Ramos (cell line): Measurements from ENCODE around the gene G2E3.

Source experiments
- in situ Hi-C: fragments of 300-500 bp; cut with MboI; formaldehyde crosslinking; loops from one replicate; pipeline ENCODE4 v1.14.3; 2022; ENCODE audit warnings: low sequenced_read_pairs; ENCODE audit not compliant: unreplicated experiment

G2E3 gene

DNA sequence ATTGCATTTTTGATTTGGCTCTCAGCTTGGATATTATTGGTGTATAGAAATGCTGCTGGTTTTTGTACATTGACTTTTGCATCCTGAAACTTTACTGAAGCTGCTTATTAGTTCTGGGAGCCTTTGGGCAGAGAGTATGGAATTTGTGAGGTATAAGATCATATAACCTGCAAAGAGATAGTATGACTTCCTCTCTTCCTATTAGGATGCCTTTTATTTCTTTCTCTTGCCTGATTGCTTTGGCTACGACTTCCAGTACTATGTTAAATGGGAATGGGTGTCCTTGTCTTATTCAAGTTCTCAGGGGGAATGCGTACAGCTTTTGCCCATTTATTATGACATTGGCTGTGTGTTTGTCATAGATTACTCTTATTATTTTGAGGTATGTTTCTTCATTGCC, 86.6 kb downstream of the G2E3 start:
- in situ Hi-C loops, result no loop called here

DNA sequence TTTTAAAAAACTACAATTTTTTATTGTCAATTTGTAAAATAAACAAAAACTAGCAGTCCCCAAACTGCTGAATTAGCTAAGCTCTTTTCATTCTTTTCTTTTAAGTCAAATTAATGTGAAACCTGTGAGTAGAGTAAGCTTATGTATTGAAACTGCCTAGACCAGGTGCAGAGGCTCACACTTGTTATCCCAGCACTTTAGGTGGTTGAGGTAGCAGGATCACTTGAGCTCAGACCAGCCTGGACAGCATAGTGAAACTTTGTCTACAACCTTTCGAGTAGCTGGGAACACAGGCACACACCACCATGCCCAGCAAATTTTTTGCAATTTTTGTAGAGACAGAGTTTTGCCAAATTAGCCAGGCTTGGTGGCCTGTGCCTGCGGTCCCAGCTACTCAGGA, 89.5 kb downstream of the G2E3 start:
- in situ Hi-C loops, result no loop called here

DNA sequence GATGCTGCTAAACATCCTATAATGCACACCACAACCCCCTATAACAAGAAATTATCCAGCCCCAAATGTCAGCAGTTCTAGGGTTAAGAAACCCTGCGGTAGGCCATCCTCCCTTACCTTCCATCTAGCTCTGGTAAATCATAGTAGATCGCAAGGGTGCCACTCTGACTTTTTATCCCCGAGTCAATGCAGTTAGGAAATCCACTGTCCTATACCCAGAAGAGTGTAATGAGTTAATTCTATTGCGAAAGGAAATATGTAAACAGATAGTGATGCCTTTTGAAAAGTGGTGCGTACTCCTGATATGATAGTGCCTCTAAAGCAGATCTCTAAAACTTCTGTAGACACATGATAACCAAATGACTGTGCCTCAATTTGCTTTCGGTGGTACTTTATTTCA, 93.0 kb downstream of the G2E3 start:
- in situ Hi-C loops, result no loop called here

DNA sequence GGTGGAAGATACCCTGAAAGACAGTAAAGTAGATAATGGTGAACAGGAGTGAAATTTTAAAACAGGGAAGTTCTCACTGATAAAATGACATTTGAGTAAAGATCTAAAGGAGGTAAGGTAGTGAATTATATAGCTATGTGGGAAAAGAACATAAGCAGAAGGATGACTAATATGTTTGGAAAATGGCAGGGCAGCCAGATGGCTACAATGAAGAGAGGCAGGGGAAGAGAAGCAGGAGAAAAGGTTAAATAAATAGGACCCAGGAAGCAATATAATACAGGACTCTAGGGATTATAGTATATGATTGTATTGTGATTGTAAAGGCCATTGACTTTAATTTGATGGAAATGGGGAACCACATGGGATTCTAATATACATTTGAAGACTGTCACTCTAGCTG, 96.2 kb downstream of the G2E3 start:
- in situ Hi-C loops, result no loop called here

- in situ Hi-C loops, result no loop called here
Measured at GRCh38 chr14:30655658-30656057, 96.7 kb downstream of the G2E3 start.

- in situ Hi-C loops, result no loop called here
Measured at GRCh38 chr14:30656190-30656632, 97.3 kb downstream of the G2E3 start.

DNA sequence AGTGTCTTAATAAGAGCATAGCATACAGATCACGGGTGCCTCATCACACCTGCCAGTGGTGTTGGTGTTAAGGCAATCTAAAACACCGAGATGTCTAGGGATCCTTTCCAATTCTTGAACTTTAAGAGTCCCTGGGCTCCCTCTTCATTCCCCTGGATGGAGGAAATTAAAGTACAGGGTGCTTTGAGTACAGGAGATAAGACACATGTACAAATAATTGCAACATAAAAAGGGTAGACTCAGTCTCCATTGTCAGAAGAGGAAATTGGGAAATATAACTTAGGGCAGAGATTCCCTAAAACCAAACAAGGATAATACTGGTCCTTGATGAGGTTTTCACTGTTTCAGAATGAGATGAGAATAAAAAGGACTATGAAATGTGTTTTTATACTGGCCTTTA, 98.1 kb downstream of the G2E3 start:
- in situ Hi-C loops, result no loop called here

DNA sequence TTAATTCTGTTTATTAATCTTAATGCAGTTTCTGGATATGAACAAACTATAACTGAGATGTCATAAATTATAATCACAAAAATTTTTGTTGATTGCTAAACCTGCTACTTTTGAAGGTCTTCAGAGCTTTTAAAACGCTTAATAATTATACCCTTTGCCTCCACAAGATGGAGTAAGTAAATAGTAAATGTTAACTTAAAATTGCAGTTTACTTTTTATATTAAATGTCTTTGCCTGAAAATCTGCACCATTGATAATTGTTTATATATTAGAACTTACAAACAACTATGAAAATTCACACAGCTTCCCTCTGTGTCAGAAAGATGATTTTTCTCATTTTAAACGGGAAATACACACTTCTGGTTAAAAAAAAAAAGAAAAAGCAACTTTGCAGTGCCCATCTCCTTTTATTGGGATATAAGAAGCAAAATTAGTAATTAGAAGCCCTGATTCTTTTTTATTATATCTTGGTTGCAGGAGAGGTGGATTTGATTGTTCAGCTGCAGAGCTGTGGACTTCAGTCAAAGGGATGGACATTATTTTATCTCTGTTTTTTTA, 98.7 kb downstream of the G2E3 start:
- in situ Hi-C loops, result no loop called here

DNA sequence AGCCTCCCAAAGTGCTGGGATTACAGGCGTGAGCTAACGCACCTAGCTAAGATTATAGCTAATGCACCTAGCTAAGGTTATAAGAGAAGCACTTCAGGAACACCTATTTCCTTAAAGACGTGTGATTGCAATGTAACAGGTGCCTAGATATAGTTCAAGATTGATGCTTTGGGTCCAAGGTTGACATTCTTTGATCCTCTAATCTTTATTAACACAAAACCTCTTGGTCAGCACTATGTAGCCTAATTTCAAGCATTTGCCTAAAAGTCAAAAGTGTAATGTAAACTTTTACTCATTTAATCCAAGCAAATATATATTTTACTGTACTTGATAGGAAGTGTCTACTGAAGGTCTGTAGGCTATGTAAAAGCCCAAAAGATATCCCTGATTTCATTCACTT, 99.7 kb downstream of the G2E3 start:
- in situ Hi-C loops, result no loop called here

- in situ Hi-C loops, result no loop called here
Measured at GRCh38 chr14:30669594-30669993, 110.6 kb downstream of the G2E3 start.
